Measurements from ENCODE around the gene POLE2. TPM values are rescaled to one million over a fixed set of nuclear protein-coding genes. Genes with fewer than 3 reads are reported as not detected.

The POLE2 gene
- polyA plus RNA-seq, 1 experiment, result 3.3 TPM

DNA sequence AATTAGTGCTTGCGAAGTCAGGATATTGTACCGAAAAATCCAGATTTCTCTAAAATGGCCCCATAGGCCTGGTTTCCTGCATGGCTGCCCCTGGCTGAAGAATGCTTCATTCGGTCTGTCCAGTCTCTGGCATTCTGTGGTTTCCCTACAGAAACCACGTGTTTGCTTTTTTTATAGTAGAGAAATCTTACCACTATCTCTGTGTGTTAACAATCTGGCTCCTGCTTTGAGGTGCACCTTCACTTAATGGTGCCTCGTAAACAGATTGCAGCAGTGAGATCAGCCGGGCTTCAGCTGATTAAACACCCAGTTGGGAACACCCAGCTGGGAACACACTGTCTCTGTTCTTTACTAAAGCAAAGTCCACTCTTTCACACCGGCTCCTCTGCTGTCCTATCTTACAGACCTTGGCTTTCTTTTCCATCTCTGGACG, 46.3 kb downstream of the POLE2 start:
- ChIA-PET POLR2A (no interaction called here), CTCF (interaction anchor here (0.9 kb wide), 1 partner anchor 14 kb away, joined by 3 read pairs; no protein-coding TSS in a partner anchor)
- DNase-seq (ENCODE audit: low read depth), result no peak
- no peak for TF ChIP-seq CTCF (IDR thresholded peaks at IDR 0.05; ENCODE audit: insufficient read depth, low read depth, low read length)
- H3K36me3 ChIP-seq (ENCODE audit: control insufficient read depth, insufficient read depth, low read length), result peaks cover 2% of the 10 kb centered on the region
- no peaks in the 10 kb centered on the region for H3K27me3 ChIP-seq (ENCODE audit: control insufficient read depth, insufficient read depth, low read length)
- H3K4me3 ChIP-seq (ENCODE audit: low read depth, low read length), result no peak overlapping the region

DNA sequence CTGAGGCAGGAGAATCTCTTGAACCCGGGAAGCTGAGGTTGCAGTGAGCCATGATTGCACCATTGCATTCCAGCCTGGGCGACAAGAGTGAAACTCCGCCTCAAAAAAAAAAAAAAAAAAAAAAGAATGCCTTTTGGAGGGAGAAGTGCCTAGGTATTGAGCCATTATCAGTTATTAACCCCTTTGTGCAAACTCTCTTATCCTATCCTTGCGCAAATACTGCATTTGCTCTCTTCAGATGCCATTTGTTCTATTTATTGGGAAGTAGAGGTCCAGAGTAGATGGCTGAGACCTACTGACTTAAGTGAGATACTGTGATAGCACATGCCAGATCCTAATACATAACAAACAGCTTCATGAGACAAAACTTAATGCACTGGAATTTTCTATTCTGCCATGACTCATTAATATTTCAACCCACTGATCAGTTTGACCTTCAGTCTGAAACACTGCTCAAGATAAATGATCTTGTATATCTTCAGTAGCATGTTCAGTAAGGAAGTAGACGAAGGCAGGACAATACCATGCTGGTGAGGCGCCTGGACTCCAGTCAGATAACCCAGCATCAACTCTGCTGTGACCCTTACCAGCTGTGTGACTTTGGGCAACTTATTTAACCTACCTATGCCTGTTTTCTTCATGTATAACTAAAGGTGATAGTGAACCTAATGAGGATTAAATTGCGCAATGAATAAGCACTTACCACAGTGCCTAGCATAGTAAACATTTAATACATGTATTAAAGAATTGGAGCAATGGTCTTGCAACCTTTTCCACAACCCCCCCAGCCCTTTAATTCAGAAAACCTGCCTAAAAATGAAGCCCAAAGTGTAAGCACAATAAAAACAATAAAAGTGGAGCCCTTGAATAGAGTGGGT, 47.2 kb downstream of the POLE2 start:
- CTCF ChIA-PET, result no interaction called here
- Histone ChIP-seq H3K36me3 (ENCODE audit: control insufficient read depth, insufficient read depth, low read length) (peaks cover 2% of the 10 kb centered on the region), H3K4me3 (ENCODE audit: low read depth, low read length) (no peak overlapping the region), H3K27me3 (ENCODE audit: control insufficient read depth, insufficient read depth, low read length) (no peaks in the 10 kb centered on the region)
- POLR2A ChIA-PET, result no interaction called here
- no peak for DNase-seq (ENCODE audit: low read depth)
- no peak for TF ChIP-seq CTCF (IDR thresholded peaks at IDR 0.05; ENCODE audit: insufficient read depth, low read depth, low read length)

GRCh38 chr14:49637534-49638078, 50.4 kb downstream of the POLE2 start:
- ChIA-PET POLR2A (no interaction called here), CTCF (interaction anchor here (1.0 to 1.1 kb wide), 2 partner anchors 11 to 130 kb away, joined by 3 read pairs; partner anchors contain the start of gene KLHDC2)
- no peak for DNase-seq (ENCODE audit: low read depth)
- no peak for TF ChIP-seq CTCF (IDR thresholded peaks at IDR 0.05; ENCODE audit: insufficient read depth, low read depth, low read length)
- Histone ChIP-seq H3K27me3 (ENCODE audit: control insufficient read depth, insufficient read depth, low read length) (no peaks in the 10 kb centered on the region), H3K36me3 (ENCODE audit: control insufficient read depth, insufficient read depth, low read length) (no peaks in the 10 kb centered on the region; the same call in 1 of the 2 replicates), H3K4me3 (ENCODE audit: low read depth, low read length) (no peak overlapping the region)

- Histone ChIP-seq H3K4me3 (ENCODE audit: low read depth, low read length) (no peak overlapping the region), H3K27me3 (ENCODE audit: control insufficient read depth, insufficient read depth, low read length) (no peaks in the 10 kb centered on the region), H3K36me3 (ENCODE audit: control insufficient read depth, insufficient read depth, low read length) (no peaks in the 10 kb centered on the region; the same call in 1 of the 2 replicates)
- no peak for DNase-seq (ENCODE audit: low read depth)
- ChIA-PET POLR2A (no interaction called here), CTCF (interaction anchor here (1.1 kb wide), 1 partner anchor 12 kb away, joined by 3 read pairs; no protein-coding TSS in a partner anchor)
- no peak for TF ChIP-seq CTCF (IDR thresholded peaks at IDR 0.05; ENCODE audit: insufficient read depth, low read depth, low read length)
These were observed 51.1 kb downstream of the POLE2 start for GRCh38 chr14:49636866-49637265.

All from BJ (cell line).